ENCODE data around the gene LELP1.
"Not testable (repeated sequence)": the region's sequence is repeated elsewhere in the genome, so short reads cannot be mapped to it uniquely, and the experiment has no call there.

Gene LELP1

GRCh38 chr1:153217744-153218416, 14.7 kb downstream of the LELP1 start:
- Histone ChIP-seq H3F3A (ENCODE audit: control insufficient read depth, insufficient read depth) (no peaks in the 10 kb centered on the region), H3K4me3 (ENCODE audit: low read length) (no peak overlapping the region), H3K4me1 (ENCODE audit: control insufficient read depth, low read length) (no peaks in the 10 kb centered on the region), H3K79me2 (ENCODE audit: control insufficient read depth, low read length) (no peaks in the 10 kb centered on the region), H3K27me3 (ENCODE audit: control insufficient read depth, low read length) (no peaks in the 10 kb centered on the region), H4K20me1 (ENCODE audit: control insufficient read depth, insufficient read depth, low read depth, low read length) (no peaks in the 10 kb centered on the region), H3K4me2 (ENCODE audit: low read length) (no peak overlapping the region), H3K27ac (ENCODE audit: low read depth, low read length) (no peak overlapping the region), H3K9me3 (ENCODE audit: control insufficient read depth, insufficient read depth, low read length) (no peaks in the 10 kb centered on the region), H3K9me2 (replicated peaks; ENCODE audit: control insufficient read depth, low read length) (no peaks in the 10 kb centered on the region), H3K36me3 (ENCODE audit: control insufficient read depth, low read length) (no peaks in the 10 kb centered on the region)
- TF ChIP-seq CTCF (IDR thresholded peaks at IDR 0.05; ENCODE audit: low read depth, low read length, poor library complexity, severe bottlenecking) (no peak), EZH2phosphoT487 (IDR thresholded peaks at IDR 0.05; ENCODE audit: borderline replicate concordance, low read length) (no peak)

GRCh38 chr1:153220606-153221303, 17.5 kb downstream of the LELP1 start:
- Histone ChIP-seq H4K20me1 (ENCODE audit: control insufficient read depth, insufficient read depth, low read depth, low read length) (no peaks in the 10 kb centered on the region), H3K27ac (ENCODE audit: low read depth, low read length) (no peak overlapping the region), H3K4me3 (ENCODE audit: low read length) (no peak overlapping the region), H3K79me2 (ENCODE audit: control insufficient read depth, low read length) (no peaks in the 10 kb centered on the region), H3K9me2 (replicated peaks; ENCODE audit: control insufficient read depth, low read length) (no peaks in the 10 kb centered on the region), H3K36me3 (ENCODE audit: control insufficient read depth, low read length) (no peaks in the 10 kb centered on the region), H3F3A (ENCODE audit: control insufficient read depth, insufficient read depth) (no peaks in the 10 kb centered on the region), H3K4me1 (ENCODE audit: control insufficient read depth, low read length) (no peaks in the 10 kb centered on the region), H3K9me3 (ENCODE audit: control insufficient read depth, insufficient read depth, low read length) (no peaks in the 10 kb centered on the region), H3K27me3 (ENCODE audit: control insufficient read depth, low read length) (no peaks in the 10 kb centered on the region), H3K4me2 (ENCODE audit: low read length) (no peak overlapping the region)
- TF ChIP-seq CTCF (IDR thresholded peaks at IDR 0.05; ENCODE audit: low read depth, low read length, poor library complexity, severe bottlenecking) (no peak), EZH2phosphoT487 (IDR thresholded peaks at IDR 0.05; ENCODE audit: borderline replicate concordance, low read length) (no peak)

GRCh38 chr1:153223040-153223891, 20.0 kb downstream of the LELP1 start:
- H3K4me2 ChIP-seq (ENCODE audit: low read length); H3F3A ChIP-seq (ENCODE audit: control insufficient read depth, insufficient read depth); H3K4me3 ChIP-seq (ENCODE audit: low read length): not testable (repeated sequence)

More at GRCh38 chr1:153223040-153223891, 20.0 kb downstream of the LELP1 start:
- H3K36me3 ChIP-seq (ENCODE audit: control insufficient read depth, low read length); H3K4me1 ChIP-seq (ENCODE audit: control insufficient read depth, low read length); H3K79me2 ChIP-seq (ENCODE audit: control insufficient read depth, low read length); H3K27ac ChIP-seq (ENCODE audit: low read depth, low read length); H4K20me1 ChIP-seq (ENCODE audit: control insufficient read depth, insufficient read depth, low read depth, low read length); H3K27me3 ChIP-seq (ENCODE audit: control insufficient read depth, low read length); H3K9me2 ChIP-seq (replicated peaks; ENCODE audit: control insufficient read depth, low read length); H3K9me3 ChIP-seq (ENCODE audit: control insufficient read depth, insufficient read depth, low read length): not testable (repeated sequence)
- peak; percentile 69 for TF ChIP-seq CTCF (IDR thresholded peaks at IDR 0.05; ENCODE audit: low read depth, low read length, poor library complexity, severe bottlenecking)

Measured in DOHH2 (cell line).